ENCODE data around the gene DNAL1. TPM values are rescaled to one million over a fixed set of nuclear protein-coding genes. Genes with fewer than 3 reads are reported as not detected.
A peak's percentile ranks its signal among the peaks of the same experiment; 100 is the strongest.

Gene DNAL1
- total RNA-seq, 1 experiment from 2014 or later = 15.2 TPM

GRCh38 chr14:73712071-73712506 lies 67.3 kb downstream of the DNAL1 start:
- H3K4me3 Mint-ChIP-seq (ENCODE audit: low read depth, unreplicated experiment) = peak overlapping the region; percentile 95
- no peaks in the 10 kb centered on the region for H3K27me3 Mint-ChIP-seq (ENCODE audit: unreplicated experiment)
- H3K9me3 Mint-ChIP-seq (ENCODE audit: low read depth, unreplicated experiment) = no peaks in the 10 kb centered on the region
- peak overlapping the region; percentile 93 for H3K27ac Mint-ChIP-seq (ENCODE audit: unreplicated experiment)
- no peak for TF ChIP-seq CTCF (IDR thresholded peaks at IDR 0.05; ENCODE audit: unreplicated experiment)
- CTCF ChIA-PET = interaction anchor here (2.0 kb wide), 1 partner anchor 12 kb away, joined by 4 read pairs; no protein-coding TSS in a partner anchor
- peaks cover 16% of the 10 kb centered on the region for H3K4me1 Mint-ChIP-seq (ENCODE audit: low read depth, unreplicated experiment)
- intact Hi-C loops (cut with micrococcal nuclease; ENCODE audit: unreplicated experiment) = no loop called here
- DNase-seq = no peak
- peaks cover 35% of the 10 kb centered on the region for H3K36me3 Mint-ChIP-seq (ENCODE audit: insufficient read depth, unreplicated experiment)
- no TSS peak for BruUV-seq (replicated peaks)

- no peak for TF ChIP-seq CTCF (IDR thresholded peaks at IDR 0.05; ENCODE audit: unreplicated experiment)
- intact Hi-C loops (cut with micrococcal nuclease; ENCODE audit: unreplicated experiment) = no loop called here
- BruUV-seq (replicated peaks) = no TSS peak
- Mint-ChIP-seq H3K36me3 (ENCODE audit: insufficient read depth, unreplicated experiment) (peaks cover 36% of the 10 kb centered on the region), H3K27ac (ENCODE audit: unreplicated experiment) (peak overlapping the region; percentile 93), H3K27me3 (ENCODE audit: unreplicated experiment) (no peaks in the 10 kb centered on the region), H3K4me3 (ENCODE audit: low read depth, unreplicated experiment) (peak overlapping the region; percentile 95), H3K4me1 (ENCODE audit: low read depth, unreplicated experiment) (peaks cover 16% of the 10 kb centered on the region), H3K9me3 (ENCODE audit: low read depth, unreplicated experiment) (no peaks in the 10 kb centered on the region)
- no peak for DNase-seq
- CTCF ChIA-PET = interaction anchor here (0.8 to 2.0 kb wide), 2 partner anchors 11 to 29 kb away, joined by 4 read pairs; no protein-coding TSS in a partner anchor
Measured at GRCh38 chr14:73712540-73713180, 67.9 kb downstream of the DNAL1 start.

- no peak for TF ChIP-seq CTCF (IDR thresholded peaks at IDR 0.05; ENCODE audit: unreplicated experiment)
- Mint-ChIP-seq H3K9me3 (ENCODE audit: low read depth, unreplicated experiment) (no peaks in the 10 kb centered on the region), H3K4me1 (ENCODE audit: low read depth, unreplicated experiment) (peaks cover 16% of the 10 kb centered on the region), H3K27me3 (ENCODE audit: unreplicated experiment) (no peaks in the 10 kb centered on the region), H3K27ac (ENCODE audit: unreplicated experiment) (peak overlapping the region; percentile 93), H3K36me3 (ENCODE audit: insufficient read depth, unreplicated experiment) (peaks cover 43% of the 10 kb centered on the region), H3K4me3 (ENCODE audit: low read depth, unreplicated experiment) (peak overlapping the region; percentile 95)
- intact Hi-C loops (cut with micrococcal nuclease; ENCODE audit: unreplicated experiment) = no loop called here
- DNase-seq = no peak
- CTCF ChIA-PET = interaction anchor here (0.6 to 2.0 kb wide), 4 partner anchors 11 to 312 kb away, joined by 4 to 5 read pairs (median 4); no protein-coding TSS in a partner anchor
- BruUV-seq (replicated peaks) = TSS peak; percentile 68
Measured at GRCh38 chr14:73713206-73713802, 68.5 kb downstream of the DNAL1 start.

- DNase-seq = peak; percentile 88
- Mint-ChIP-seq H3K9me3 (ENCODE audit: low read depth, unreplicated experiment) (no peaks in the 10 kb centered on the region), H3K27me3 (ENCODE audit: unreplicated experiment) (no peaks in the 10 kb centered on the region), H3K4me3 (ENCODE audit: low read depth, unreplicated experiment) (peak within 1 kb of the TSS; percentile 95), H3K36me3 (ENCODE audit: insufficient read depth, unreplicated experiment) (peaks cover 48% of the 10 kb centered on the region), H3K27ac (ENCODE audit: unreplicated experiment) (peak within 1 kb of the TSS; percentile 93), H3K4me1 (ENCODE audit: low read depth, unreplicated experiment) (peaks cover 10% of the 10 kb centered on the region)
- no peak for TF ChIP-seq CTCF (IDR thresholded peaks at IDR 0.05; ENCODE audit: unreplicated experiment)
- CTCF ChIA-PET = interaction anchor here (0.5 to 1.2 kb wide), 5 partner anchors 15 to 312 kb away, joined by 3 to 5 read pairs (median 4); no protein-coding TSS in a partner anchor
- no TSS peak for BruUV-seq (replicated peaks)
- intact Hi-C loops (cut with micrococcal nuclease; ENCODE audit: unreplicated experiment) = no loop called here
Measured at GRCh38 chr14:73713803-73714655, 69.2 kb downstream of the DNAL1 start, which contains the start of gene PNMA1. Gene PNMA1, minus strand, starts transcription at chr14:73714384. Its CDS starts 745 bp downstream, at chr14:73713639.

Data from Calu3 (cell line).